GF-D8 (cell line): Measurements from ENCODE around the gene SLFN5.
A peak's percentile ranks its signal among the peaks of the same experiment; 100 is the strongest.
"Not testable (repeated sequence)": the region's sequence is repeated elsewhere in the genome, so short reads cannot be mapped to it uniquely, and the experiment has no call there.

Experiments used
- DNase-seq: peaks from one replicate; lab custom pipeline; 2025; lab: John Stamatoyannopoulos, UW

SLFN5 gene

DNA sequence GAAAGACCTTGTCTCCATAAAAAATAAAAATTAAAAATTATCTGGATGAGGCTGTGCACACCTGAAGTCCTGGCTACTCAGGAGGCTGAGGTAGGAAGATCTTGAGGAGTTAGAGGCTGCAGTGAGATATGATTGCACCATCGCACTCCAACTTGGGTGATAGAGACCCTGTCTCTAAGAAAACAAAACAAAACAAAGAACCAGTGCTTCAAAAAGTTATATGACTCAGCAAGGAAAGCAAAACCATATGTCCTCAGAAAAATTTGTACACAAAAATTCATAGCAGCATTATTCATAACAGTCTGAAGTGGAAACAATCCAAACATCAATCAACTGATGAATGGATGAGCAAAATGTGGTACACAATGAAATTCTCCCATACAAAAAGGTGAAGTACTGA is 48.9 kb downstream of the SLFN5 start:
- no peak for DNase-seq

DNA sequence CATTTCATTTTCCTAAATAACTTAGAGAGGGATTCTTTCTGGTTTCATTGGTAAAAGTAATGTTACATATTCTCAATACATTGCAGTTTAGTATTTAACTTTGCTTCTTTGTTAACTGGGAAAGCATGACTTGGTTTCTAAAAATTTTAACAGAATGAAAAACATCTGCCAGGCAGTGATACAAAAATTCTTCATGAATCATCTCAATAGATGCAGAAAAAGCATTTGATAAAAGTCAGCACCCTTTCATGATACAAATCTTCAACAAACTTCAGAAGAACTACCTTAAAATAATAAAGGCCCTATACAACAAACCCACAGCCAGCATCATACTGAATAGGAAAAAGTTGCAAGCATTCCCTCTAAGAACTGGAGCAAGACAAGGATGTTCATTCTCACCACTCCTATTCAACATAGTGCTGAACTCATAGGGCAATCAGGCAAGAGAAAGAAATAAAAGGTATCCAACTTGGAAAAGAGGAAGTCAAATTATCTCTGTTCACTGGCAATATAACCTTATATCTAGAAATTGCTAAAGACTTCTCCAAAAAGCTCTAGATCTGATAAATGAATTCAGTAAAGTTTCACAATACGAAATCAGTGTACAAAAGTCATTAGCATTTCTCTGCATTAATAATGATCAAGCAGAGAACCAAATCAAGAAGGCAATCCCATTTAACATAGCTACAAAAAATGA is 50.4 kb downstream of the SLFN5 start:
- peak; percentile 0 for DNase-seq

DNA sequence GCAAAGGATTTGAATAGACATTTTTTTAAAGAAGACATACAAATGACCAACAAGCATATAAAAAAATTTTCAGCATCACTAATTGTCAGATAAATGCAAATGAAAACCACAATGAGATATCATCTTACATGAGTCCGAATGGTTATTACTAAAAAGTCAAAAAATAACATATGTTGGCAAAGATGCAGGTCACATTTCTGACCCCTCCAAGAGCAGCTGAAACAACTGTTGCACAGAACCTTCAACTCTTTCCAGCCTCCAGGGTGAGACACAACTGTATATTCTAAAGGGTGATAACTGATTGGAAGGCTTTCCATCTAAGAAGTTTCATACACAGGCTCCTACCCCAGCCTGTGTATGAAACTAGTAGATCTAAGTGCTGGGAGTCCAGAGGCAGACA is 51.9 kb downstream of the SLFN5 start:
- no peak for DNase-seq

DNA sequence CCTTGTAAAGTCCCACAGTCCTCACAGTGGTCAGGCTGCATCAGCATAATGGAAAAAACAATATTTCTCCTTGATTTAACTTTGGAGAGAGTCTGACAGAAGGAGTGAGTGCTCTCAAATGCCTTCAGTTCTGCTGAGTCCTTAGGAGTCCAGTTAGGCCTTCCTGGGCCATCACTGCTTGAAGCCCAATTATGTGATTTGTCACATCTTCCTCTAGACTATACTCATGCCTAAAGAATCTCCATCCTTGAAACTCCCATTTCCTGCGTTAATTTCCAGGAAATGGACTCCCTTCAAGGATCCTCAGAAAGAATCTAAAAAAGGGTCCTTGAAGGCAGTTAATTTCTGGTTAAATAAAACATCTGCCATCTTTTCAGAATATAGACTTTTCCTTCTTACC is 52.8 kb downstream of the SLFN5 start:
- DNase-seq, result no peak

DNA sequence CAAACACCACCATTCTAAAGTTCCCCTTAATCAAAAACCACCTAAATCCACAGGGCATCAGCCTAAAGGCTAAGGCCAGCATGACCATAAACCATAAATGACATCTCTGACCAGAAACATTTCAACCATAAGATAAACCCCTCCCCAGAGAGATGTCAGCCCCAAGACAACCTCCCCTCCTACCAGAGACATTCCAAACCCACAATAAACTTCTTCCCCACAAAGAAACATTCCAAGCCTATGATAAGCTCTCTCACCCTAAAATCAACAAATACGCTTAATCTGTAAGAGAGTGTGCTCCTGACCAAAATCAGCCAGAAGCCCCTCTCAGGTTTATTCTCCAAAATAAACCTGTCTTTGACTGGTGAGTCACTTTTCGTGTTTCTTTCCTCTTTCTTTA is 54.8 kb downstream of the SLFN5 start:
- DNase-seq, result no peak

DNA sequence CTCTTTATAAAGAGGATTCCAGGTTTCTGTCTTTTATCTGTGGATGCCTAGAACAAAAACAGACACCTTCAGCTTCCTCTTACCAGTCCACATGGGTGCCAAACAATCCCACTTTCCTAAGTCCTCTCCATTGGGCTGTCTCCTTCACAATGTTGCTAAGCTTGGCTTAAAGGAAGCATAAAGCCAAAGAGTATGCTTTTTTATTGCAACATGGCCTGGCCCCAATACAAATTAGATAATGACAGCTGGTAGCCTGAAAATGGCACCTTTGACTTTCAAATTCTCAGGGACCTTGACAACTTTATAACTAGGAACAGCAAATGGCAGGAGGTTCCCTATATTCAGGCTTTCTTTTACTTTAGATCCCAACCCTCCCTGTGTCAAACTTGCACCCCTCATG is 55.8 kb downstream of the SLFN5 start:
- no peak for DNase-seq

DNA sequence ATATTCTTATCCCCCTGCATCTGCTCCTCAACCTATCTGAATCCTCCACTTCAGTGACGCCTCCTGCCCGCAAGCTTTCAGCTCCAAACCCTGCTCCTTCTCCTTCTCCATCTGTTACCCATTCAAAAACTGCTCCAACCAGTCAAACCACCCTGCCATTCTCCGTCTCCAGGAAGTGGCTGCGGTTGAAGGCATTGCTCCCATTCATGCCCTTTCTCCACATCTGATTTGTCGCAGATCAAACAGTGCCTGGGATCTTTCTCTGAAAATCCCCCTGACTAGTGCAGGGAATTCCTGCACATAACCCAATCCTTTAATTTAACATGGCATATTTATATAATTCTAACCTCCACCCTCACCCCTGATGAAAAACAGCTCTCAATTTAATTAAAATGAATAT is 56.3 kb downstream of the SLFN5 start:
- DNase-seq, result no peak

DNA sequence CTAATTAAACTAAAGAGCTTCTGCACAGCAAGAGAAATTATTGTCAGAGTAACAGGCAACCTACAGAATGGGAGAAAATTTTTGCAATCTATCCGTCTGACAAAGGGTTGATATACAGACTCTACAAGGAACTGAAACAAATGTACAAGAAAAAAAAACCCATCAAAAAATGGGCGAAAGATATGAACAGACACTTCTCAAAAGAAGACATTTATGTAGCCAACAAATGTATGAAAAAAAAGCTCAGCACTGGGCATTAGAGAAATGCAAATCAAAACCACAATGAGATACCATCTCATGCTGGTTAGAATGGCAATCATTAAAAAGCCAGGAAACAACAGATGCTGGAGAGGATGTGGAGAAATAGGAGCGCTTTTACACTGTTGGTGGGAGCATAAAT is 66.5 kb downstream of the SLFN5 start:
- DNase-seq, result not testable (repeated sequence)

DNA sequence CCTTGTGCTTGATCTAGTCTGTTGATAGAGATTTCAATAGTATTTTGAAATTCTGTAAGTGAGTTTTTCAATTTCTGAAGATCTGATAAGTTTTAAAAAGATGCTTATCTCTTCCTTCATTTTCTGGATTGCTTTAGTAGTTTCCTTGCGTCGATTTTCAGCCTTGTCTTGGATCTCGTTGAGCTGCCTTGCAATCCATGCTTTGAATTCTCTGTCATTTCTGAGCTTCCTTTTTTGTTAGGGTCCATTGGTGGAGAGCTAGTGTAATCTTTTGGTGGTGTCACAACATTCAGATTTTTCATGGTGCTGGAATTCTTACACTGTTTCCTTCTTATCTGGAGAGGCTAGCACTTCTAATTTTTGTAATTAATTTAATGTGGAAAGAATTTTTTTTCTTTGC is 69.5 kb downstream of the SLFN5 start:
- DNase-seq, result no peak

DNA sequence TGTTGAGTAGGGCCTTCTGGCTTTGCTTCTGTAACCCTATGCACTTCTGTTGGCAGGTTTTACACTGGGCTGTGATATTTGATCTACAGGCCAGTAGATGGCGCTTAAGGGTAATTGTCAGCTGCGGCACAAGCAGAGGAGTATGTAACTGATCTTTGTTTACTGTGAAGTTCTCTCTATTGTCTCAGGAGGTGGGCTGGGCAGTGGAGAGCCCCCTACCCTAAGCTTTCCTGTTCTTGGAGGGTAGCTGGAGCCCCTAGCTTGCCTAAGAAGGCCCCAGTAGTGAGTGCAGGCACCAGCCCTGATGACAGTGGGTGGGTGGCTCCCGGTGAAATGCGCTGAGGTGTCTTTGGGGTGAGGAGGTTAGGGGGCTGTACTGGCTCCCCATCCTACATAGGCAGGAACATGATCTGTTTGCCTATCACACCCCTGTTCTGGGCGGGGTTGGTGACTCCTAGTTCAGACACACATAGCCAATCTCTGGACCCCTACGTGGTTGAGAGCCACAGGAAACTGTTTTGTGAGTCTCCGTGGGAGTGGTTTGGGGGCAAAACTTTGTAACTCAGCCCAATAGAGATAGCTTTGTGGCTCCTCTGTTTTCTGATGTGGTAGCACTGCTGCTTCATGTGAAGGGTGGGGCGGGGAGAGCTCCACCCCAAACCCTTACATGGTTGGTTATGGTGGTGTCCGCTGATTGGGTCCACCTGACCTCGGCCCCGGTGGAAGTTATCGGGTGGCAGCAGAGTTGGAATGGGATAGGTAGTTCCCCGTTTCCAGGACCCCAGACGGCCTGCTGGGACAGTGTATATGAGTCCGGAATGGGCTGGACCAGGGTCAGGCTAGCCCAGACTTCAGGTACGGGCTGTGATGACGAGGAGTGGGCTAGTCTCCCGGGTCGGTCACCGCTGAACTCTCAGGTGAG is 70.2 kb downstream of the SLFN5 start:
- DNase-seq, result peak; percentile 13

DNA sequence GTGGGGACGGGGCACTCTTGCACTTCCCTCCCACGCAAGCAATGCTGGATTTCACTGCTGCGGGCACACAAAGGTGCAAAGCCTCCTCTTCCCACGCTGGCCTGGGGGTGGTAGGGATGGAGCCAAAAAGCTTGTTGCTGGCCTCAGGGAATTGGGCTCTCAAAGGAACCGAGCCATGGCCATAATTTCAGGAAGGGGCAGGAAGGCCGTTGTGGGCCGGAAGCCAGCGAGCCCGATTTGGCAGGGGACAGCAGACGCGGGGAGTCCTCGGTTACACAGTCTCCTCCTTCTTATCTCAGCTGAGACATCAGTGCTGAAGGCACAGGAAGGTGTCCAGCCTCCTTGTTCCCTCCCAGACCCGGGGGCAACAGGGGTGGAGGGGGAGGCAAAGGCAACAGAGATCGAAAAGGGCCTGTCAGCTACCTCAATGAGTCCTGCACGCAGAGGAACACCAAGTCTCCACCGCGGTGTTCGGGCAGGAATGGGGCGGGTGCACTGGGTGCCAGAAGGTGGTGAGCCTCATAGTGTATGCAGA is 71.1 kb downstream of the SLFN5 start:
- DNase-seq, result no peak

DNA sequence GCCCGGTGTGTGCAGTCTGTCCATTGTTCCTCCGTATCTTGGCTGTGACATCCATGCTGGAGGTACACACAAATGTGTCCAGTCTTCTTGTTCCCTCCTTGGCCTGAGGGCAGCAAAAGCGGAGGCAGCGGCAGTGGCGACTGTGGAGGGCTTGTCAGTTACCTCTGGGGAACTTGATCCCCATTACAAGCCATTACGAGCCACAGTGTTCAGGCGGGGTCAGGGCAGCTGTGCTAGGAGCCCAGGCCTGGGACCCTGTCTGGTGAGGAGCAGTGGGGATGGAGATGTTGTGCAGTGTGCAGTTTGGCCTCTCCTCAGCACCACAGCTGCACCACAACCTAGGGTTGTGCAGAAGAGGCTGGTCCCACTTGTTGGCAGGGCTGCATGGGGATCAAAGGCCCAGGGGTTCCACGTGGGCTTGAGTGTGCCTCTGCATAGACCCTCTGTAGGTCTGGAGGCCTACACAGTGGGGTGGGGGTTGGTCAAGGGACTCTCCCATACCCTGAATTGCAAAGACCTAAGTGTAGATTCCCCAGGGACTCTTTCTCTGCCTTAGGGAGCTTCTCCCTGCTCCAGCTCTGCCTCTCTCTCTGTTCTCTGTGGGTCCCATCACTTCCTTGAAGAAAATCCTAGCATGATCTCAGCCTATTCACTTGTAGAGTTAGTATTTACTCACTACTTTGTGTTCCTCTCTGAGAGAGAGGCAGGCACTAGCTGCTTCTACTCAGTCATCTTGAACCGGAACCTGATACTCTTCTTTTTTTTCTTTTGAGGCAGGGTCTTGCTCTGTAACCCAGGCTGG is 71.7 kb downstream of the SLFN5 start:
- DNase-seq, result no peak

DNA sequence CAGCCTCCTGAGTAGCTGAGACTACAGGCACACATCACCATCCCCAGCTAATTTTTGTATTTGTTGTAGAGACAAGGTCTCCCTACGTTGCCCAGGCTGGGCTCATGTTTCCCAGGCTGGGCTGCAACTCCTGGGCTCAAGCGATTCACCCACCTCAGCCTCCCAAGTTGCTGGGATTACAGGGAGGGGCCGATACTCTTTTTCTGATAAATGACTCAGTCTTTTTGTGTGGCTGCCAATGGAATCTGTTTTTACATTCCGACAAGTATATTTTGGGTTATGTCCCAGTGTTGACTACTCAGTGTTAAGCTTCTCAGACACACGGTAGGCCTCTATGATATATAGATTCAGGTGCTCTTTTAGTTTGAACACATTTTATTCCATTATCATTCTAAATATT is 72.4 kb downstream of the SLFN5 start:
- DNase-seq, result no peak

DNA sequence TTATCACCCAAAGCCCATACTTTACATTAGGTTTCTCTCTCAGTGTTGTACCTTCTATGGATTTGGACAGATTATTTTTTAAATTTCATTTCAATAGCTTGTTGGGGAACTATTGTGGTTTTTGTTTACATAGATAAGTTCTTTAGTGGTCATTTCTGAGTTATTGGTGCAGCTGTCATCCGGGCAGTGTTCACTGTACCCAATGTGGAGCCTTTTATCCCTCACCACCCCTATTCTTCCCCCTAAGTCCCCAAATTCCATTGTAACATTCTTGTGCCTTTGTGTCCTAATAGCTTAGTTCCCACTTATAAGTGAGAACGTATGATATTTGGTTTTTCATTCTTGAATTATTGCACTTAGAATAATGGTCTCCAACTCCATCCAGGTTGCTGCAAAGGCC is 73.1 kb downstream of the SLFN5 start:
- no peak for DNase-seq

DNA sequence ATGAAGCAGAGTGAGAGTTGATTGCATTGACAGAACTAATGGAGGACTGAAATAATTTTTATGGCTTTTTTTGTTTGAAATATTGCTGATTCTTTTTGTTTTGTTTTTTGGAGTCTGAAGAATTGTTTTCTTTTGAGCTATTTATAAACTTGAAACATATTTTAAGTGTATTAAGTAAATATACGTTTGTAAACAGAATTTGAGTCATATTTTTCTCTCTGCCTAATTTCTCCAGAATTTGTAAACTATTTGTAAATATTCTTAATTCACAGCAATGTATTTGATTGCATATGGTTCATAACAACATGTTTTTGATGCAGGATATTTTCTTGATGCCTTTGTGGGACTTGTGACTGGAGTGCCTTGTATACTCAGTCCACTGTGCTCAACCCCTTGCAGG is 79.9 kb downstream of the SLFN5 start:
- DNase-seq, result no peak
